ENCODE data around the gene BICRA. TPM values are rescaled to one million over a fixed set of nuclear protein-coding genes. Genes with fewer than 3 reads are reported as not detected.
"Not testable (repeated sequence)": the region's sequence is repeated elsewhere in the genome, so short reads cannot be mapped to it uniquely, and the experiment has no call there.

BICRA gene
- total RNA-seq, 1 donor from 2014 or later: 13.4 TPM

DNA sequence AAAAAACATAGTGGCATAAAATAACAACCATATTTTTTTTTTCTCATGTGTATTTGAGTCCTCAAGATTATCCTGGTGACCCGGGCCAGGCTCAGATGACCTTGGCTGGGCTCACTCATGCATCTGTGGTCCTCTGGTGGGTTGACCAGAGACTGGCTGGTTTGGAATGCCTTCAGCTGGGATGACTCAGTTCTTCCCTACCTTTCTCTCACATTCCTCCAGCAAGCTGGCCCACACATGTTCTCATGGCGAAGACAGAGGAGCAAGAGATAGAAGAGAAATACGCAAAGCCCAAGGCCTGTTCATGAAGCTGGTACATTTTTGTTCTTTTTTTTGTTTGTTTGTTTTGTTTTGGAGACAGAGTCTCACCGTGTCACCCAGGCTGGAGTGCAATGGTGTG lies 21.6 kb upstream of the BICRA start:
- no peak for DNase-seq (ENCODE audit: low spot score)
- Mint-ChIP-seq H3K4me3 (ENCODE audit: unreplicated experiment) (no peak overlapping the region), H3K4me1 (ENCODE audit: low read depth) (peaks cover 5% of the 10 kb centered on the region), H3K9me3 (ENCODE audit: low read depth) (peaks cover 8% of the 10 kb centered on the region), H3K27me3 (ENCODE audit: low read depth) (no peaks in the 10 kb centered on the region), H3K36me3 (ENCODE audit: low read depth) (no peaks in the 10 kb centered on the region), H3K27ac (ENCODE audit: unreplicated experiment) (no peak overlapping the region)
- no peak for TF ChIP-seq CTCF (IDR thresholded peaks at IDR 0.05)

GRCh38 chr19:47589824-47590223 lies 19.1 kb upstream of the BICRA start:
- TF ChIP-seq CTCF (IDR thresholded peaks at IDR 0.05): no peak
- no peak for DNase-seq (ENCODE audit: low spot score)
- H3K9me3 Mint-ChIP-seq (ENCODE audit: low read depth): peaks cover 8% of the 10 kb centered on the region
- H3K4me3 Mint-ChIP-seq (ENCODE audit: unreplicated experiment): no peak overlapping the region
- H3K36me3 Mint-ChIP-seq (ENCODE audit: low read depth): no peaks in the 10 kb centered on the region
- H3K4me1 Mint-ChIP-seq (ENCODE audit: low read depth): no peaks in the 10 kb centered on the region
- H3K27ac Mint-ChIP-seq (ENCODE audit: unreplicated experiment): no peak overlapping the region
- H3K27me3 Mint-ChIP-seq (ENCODE audit: low read depth): no peaks in the 10 kb centered on the region

- H3K9me3 Mint-ChIP-seq (ENCODE audit: low read depth): no peaks in the 10 kb centered on the region
- TF ChIP-seq CTCF (IDR thresholded peaks at IDR 0.05): no peak
- H3K27ac Mint-ChIP-seq (ENCODE audit: unreplicated experiment): no peak overlapping the region
- no peaks in the 10 kb centered on the region for H3K36me3 Mint-ChIP-seq (ENCODE audit: low read depth)
- H3K4me1 Mint-ChIP-seq (ENCODE audit: low read depth): peaks cover 8% of the 10 kb centered on the region
- no peaks in the 10 kb centered on the region for H3K27me3 Mint-ChIP-seq (ENCODE audit: low read depth)
- no peak overlapping the region for H3K4me3 Mint-ChIP-seq (ENCODE audit: unreplicated experiment)
- no peak for DNase-seq (ENCODE audit: low spot score)
Observed at GRCh38 chr19:47593860-47594259, 15.1 kb upstream of the BICRA start.

- TF ChIP-seq CTCF (IDR thresholded peaks at IDR 0.05): no peak
Observed at GRCh38 chr19:47595944-47596343, 13.0 kb upstream of the BICRA start.

DNA sequence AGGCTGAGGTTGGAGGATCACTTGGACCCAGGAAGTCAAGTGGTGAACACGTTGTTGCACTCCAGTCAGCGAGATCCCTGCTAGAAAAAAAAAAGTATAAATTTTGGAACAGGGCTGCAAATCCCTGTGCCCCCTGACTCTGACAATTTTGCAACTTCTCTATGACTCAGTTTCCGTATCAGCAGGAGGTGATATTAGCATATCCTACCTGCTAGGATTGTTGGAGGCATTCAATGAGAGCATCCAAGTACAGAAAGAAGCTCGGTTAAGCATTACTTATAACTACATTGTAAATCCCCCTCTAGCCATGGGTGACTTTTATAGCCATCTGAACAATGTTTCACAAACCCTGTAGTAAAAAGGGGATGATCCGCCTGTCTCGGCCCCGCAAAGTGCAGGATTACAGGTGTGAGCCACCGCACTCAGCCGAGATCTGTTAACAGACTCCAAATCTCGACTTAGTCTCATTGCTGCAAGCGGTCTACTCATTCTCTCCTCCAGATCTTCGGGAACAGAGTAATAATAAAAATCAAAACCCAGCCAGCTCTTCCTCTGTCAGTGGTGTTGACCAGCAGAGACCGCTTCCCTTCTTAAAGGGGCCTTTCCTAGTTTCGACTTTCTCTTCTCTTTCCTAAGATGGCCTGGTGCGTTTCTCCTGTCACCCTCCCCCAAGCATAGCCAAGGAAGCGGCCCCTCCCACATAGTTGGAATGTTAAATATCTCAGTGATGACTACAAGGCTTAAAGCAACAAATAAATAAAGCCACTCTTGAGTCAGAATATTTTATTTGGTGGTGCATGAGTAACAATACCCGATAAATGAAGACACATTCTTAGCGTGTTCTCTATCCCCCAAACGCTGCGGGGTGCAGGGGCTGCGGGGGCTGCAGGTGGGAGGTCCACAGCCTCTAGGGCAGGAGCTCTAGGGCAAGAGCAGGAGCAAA lies 10.3 kb upstream of the BICRA start:
- TF ChIP-seq CTCF (IDR thresholded peaks at IDR 0.05): peak; percentile 12
- no peak for DNase-seq (ENCODE audit: low spot score)
- H3K27ac Mint-ChIP-seq (ENCODE audit: unreplicated experiment): peak overlapping the region; percentile 97
- peak overlapping the region; percentile 82 for H3K4me3 Mint-ChIP-seq (ENCODE audit: unreplicated experiment)
- no peaks in the 10 kb centered on the region for H3K9me3 Mint-ChIP-seq (ENCODE audit: low read depth)
- H3K36me3 Mint-ChIP-seq (ENCODE audit: low read depth): no peaks in the 10 kb centered on the region
- H3K27me3 Mint-ChIP-seq (ENCODE audit: low read depth): no peaks in the 10 kb centered on the region
- H3K4me1 Mint-ChIP-seq (ENCODE audit: low read depth): peaks cover 21% of the 10 kb centered on the region

More at GRCh38 chr19:47595944-47596343, 13.0 kb upstream of the BICRA start:
- Mint-ChIP-seq H3K36me3 (ENCODE audit: low read depth) (no peaks in the 10 kb centered on the region), H3K4me3 (ENCODE audit: unreplicated experiment) (no peak overlapping the region), H3K27ac (ENCODE audit: unreplicated experiment) (no peak overlapping the region), H3K9me3 (ENCODE audit: low read depth) (no peaks in the 10 kb centered on the region), H3K4me1 (ENCODE audit: low read depth) (peaks cover 21% of the 10 kb centered on the region), H3K27me3 (ENCODE audit: low read depth) (no peaks in the 10 kb centered on the region)
- DNase-seq (ENCODE audit: low spot score): no peak

- H3K4me1 Mint-ChIP-seq (ENCODE audit: low read depth): peaks cover 21% of the 10 kb centered on the region
- peak overlapping the region; percentile 82 for H3K4me3 Mint-ChIP-seq (ENCODE audit: unreplicated experiment)
- not testable (repeated sequence) for H3K36me3 Mint-ChIP-seq (ENCODE audit: low read depth); DNase-seq (ENCODE audit: low spot score); H3K27me3 Mint-ChIP-seq (ENCODE audit: low read depth); H3K9me3 Mint-ChIP-seq (ENCODE audit: low read depth)
- peak overlapping the region; percentile 97 for H3K27ac Mint-ChIP-seq (ENCODE audit: unreplicated experiment)
Observed at GRCh38 chr19:47599671-47600245, 9.2 kb upstream of the BICRA start.
